GM12864 (cell line): ENCODE data around the gene UACA.

Experiments
- DNase-seq: peaks from one replicate; pipeline ENCODE4 v3.0.0-alpha.2; 2011; ENCODE audit warnings: low read depth
- H3K4me3 ChIP-seq: 2 replicates; pipeline ENCODE4 v1.5.1; 2011; ENCODE audit warnings: mild to moderate bottlenecking, low read depth, low read length, control low read depth
- CTCF ChIP-seq: IDR thresholded peaks from 2 replicates; pipeline ENCODE4 v1.5.1; 2011; ENCODE audit warnings: low read depth, mild to moderate bottlenecking, moderate library complexity, low read length, control low read depth, inconsistent platforms; ENCODE audit errors: missing control alignments

Gene UACA

GRCh38 chr15:70717237-70717793 is 46.0 kb downstream of the UACA start:
- DNase-seq = no peak
- H3K4me3 ChIP-seq = no peak overlapping the region
- TF ChIP-seq CTCF = no peak

- DNase-seq = no peak
- no peak overlapping the region for H3K4me3 ChIP-seq
- TF ChIP-seq CTCF = no peak
Measured at GRCh38 chr15:70715840-70716485, 47.4 kb downstream of the UACA start.

- no peak for DNase-seq
- no peak overlapping the region for H3K4me3 ChIP-seq
- no peak for TF ChIP-seq CTCF
Measured at GRCh38 chr15:70714565-70714964, 48.8 kb downstream of the UACA start.

- TF ChIP-seq CTCF = no peak
- DNase-seq = no peak
- no peak overlapping the region for H3K4me3 ChIP-seq
Measured at GRCh38 chr15:70714015-70714414, 49.3 kb downstream of the UACA start.

GRCh38 chr15:70712271-70712670 is 51.1 kb downstream of the UACA start:
- no peak for TF ChIP-seq CTCF
- no peak for DNase-seq
- no peak overlapping the region for H3K4me3 ChIP-seq

GRCh38 chr15:70710714-70711113 is 52.6 kb downstream of the UACA start:
- DNase-seq = no peak
- no peak for TF ChIP-seq CTCF
- no peak overlapping the region for H3K4me3 ChIP-seq

- no peak for TF ChIP-seq CTCF
- no peak overlapping the region for H3K4me3 ChIP-seq
Measured at GRCh38 chr15:70708839-70709238, 54.5 kb downstream of the UACA start.

More at GRCh38 chr15:70708839-70709238, 54.5 kb downstream of the UACA start:
- no peak for DNase-seq
